ENCODE data around the gene ZBTB7C.

ZBTB7C gene

GRCh38 chr18:48139431-48140347, 269.5 kb downstream of the ZBTB7C start:
- Histone ChIP-seq H3K27me3 (ENCODE audit: control insufficient read depth in 5 of 5, insufficient read depth in 4 of 5, low read length in 5 of 5) (peaks cover 0 to 8% (median 6%) of the 10 kb centered on the region in 5 donors), H3K4me3 (ENCODE audit: low read depth in 1 of 5, low read length in 5 of 5) (no peak overlapping the region), H3K9ac (ENCODE audit: low read length in 5 of 5) (no peak overlapping the region), H3K9me3 (ENCODE audit: control insufficient read depth in 5 of 5, low read length in 5 of 5) (no peaks in the 10 kb centered on the region), H3K4me1 (ENCODE audit: control insufficient read depth in 5 of 5, insufficient read depth in 5 of 5, low read length in 5 of 5) (peaks cover 0 to 27% (median 18%) of the 10 kb centered on the region in 5 donors), H3K27ac (ENCODE audit: low read depth, low read length) (no peak overlapping the region), H3K36me3 (ENCODE audit: control insufficient read depth in 5 of 5, insufficient read depth in 5 of 5, low read length in 5 of 5) (no peaks in the 10 kb centered on the region)

DNA sequence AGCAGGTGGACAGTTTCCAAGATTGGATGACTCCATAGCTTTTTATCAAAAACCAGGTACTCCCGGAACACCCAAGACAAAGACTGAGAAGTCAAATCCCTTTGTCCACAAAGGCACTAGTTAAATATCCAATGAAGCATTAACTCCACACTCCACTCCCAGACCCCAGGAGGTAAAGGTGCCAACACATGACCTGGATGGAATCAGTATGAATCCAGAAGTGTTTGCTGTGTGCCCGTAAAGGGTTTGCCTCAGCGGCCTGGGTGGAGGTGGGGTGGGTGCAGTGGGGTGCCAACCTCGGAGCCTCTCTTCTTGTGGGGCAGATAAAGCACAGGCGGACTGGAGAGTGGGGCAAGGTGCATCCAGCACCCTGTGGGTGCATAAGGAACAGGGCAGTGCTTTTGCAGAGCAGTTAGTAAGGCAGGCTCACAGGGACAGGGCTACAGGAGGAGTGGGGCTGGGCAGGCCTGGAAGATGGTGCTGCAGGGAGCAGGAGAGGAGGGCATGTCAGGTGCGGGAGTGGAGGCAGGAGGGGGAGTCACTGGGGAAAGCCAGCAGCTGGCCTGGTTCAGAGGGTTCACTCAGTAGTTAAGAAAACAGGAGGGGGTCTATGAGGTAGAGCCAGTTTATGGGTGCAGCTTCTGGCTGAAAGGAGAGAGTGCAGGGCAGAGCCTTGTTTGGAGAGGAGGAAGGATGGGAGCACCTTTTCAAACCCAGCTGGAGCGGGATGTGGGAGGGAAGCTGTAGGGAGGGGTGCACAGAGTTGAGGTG, 270.3 kb downstream of the ZBTB7C start:
- peaks cover 0 to 27% (median 18%) of the 10 kb centered on the region in 5 donors for H3K4me1 ChIP-seq (ENCODE audit: control insufficient read depth in 5 of 5, insufficient read depth in 5 of 5, low read length in 5 of 5)
- no peaks in the 10 kb centered on the region for H3K36me3 ChIP-seq (ENCODE audit: control insufficient read depth in 5 of 5, insufficient read depth in 5 of 5, low read length in 5 of 5)
- H3K27me3 ChIP-seq (ENCODE audit: control insufficient read depth in 5 of 5, insufficient read depth in 4 of 5, low read length in 5 of 5) = peaks cover 0 to 8% (median 6%) of the 10 kb centered on the region in 5 donors
- H3K27ac ChIP-seq (ENCODE audit: low read depth, low read length) = no peak overlapping the region
- no peaks in the 10 kb centered on the region for H3K9me3 ChIP-seq (ENCODE audit: control insufficient read depth in 5 of 5, low read length in 5 of 5)
- no peak overlapping the region for H3K9ac ChIP-seq (ENCODE audit: low read length in 5 of 5)
- H3K4me3 ChIP-seq (ENCODE audit: low read depth in 1 of 5, low read length in 5 of 5) = no peak overlapping the region

GRCh38 chr18:48138210-48138609, 271.0 kb downstream of the ZBTB7C start:
- H3K36me3 ChIP-seq (ENCODE audit: control insufficient read depth in 5 of 5, insufficient read depth in 5 of 5, low read length in 5 of 5) = no peaks in the 10 kb centered on the region
- no peaks in the 10 kb centered on the region for H3K9me3 ChIP-seq (ENCODE audit: control insufficient read depth in 5 of 5, low read length in 5 of 5)
- no peak overlapping the region for H3K4me3 ChIP-seq (ENCODE audit: low read depth in 1 of 5, low read length in 5 of 5)
- no peak overlapping the region for H3K9ac ChIP-seq (ENCODE audit: low read length in 5 of 5)
- no peak overlapping the region for H3K27ac ChIP-seq (ENCODE audit: low read depth, low read length)
- peaks cover 0 to 27% (median 18%) of the 10 kb centered on the region in 5 donors for H3K4me1 ChIP-seq (ENCODE audit: control insufficient read depth in 5 of 5, insufficient read depth in 5 of 5, low read length in 5 of 5)
- peaks cover 0 to 8% (median 6%) of the 10 kb centered on the region in 5 donors for H3K27me3 ChIP-seq (ENCODE audit: control insufficient read depth in 5 of 5, insufficient read depth in 4 of 5, low read length in 5 of 5)

DNA sequence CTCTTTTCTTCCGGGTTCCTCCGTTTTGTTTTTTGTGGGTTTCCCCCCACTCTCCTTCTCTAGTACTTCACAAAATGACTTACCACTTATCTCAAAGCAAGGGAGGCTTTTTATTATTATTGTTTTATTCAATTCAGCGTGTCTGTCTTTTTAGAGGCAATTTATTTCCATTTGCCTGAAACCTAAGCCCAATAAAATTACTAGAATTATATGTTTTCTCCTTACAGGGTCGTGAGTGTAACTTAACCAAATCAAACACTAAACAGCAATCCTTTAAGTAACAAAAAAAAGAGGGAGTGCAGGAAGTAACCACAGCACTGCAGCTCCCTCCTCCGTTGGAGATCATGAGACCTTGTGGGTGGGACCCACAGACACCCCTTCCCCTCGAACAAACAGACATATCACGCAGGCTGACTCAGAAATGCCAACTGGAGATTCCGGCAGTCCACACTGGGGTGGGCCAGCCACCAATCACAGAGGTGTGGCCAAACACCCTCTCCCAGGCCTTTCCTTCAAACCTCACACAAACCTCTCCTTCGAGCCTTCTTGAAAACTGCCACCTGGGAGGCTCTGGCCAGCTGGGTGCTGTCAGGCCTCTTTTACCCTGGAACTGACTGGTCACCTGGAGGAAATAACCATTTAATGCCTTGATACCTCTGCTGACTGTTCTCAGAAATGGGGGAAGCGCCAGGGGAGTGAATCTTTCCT, 271.7 kb downstream of the ZBTB7C start:
- peaks cover 0 to 27% (median 18%) of the 10 kb centered on the region in 5 donors for H3K4me1 ChIP-seq (ENCODE audit: control insufficient read depth in 5 of 5, insufficient read depth in 5 of 5, low read length in 5 of 5)
- no peak overlapping the region for H3K9ac ChIP-seq (ENCODE audit: low read length in 5 of 5)
- H3K36me3 ChIP-seq (ENCODE audit: control insufficient read depth in 5 of 5, insufficient read depth in 5 of 5, low read length in 5 of 5) = no peaks in the 10 kb centered on the region
- H3K4me3 ChIP-seq (ENCODE audit: low read depth in 1 of 5, low read length in 5 of 5) = peak overlapping the region in 4 of 5 donors; percentile 59 to 70 (median 65)
- H3K27ac ChIP-seq (ENCODE audit: low read depth, low read length) = no peak overlapping the region
- peaks cover 0 to 8% (median 6%) of the 10 kb centered on the region in 5 donors for H3K27me3 ChIP-seq (ENCODE audit: control insufficient read depth in 5 of 5, insufficient read depth in 4 of 5, low read length in 5 of 5)
- no peaks in the 10 kb centered on the region for H3K9me3 ChIP-seq (ENCODE audit: control insufficient read depth in 5 of 5, low read length in 5 of 5)

GRCh38 chr18:48136827-48137373, 272.3 kb downstream of the ZBTB7C start:
- peak overlapping the region in 3 of 5 donors; percentile 16 to 62 (median 51) for H3K9ac ChIP-seq (ENCODE audit: low read length in 5 of 5)
- peaks cover 0 to 27% (median 18%) of the 10 kb centered on the region in 5 donors for H3K4me1 ChIP-seq (ENCODE audit: control insufficient read depth in 5 of 5, insufficient read depth in 5 of 5, low read length in 5 of 5)
- H3K9me3 ChIP-seq (ENCODE audit: control insufficient read depth in 5 of 5, low read length in 5 of 5) = no peaks in the 10 kb centered on the region
- H3K27me3 ChIP-seq (ENCODE audit: control insufficient read depth in 5 of 5, insufficient read depth in 4 of 5, low read length in 5 of 5) = peaks cover 0 to 8% (median 6%) of the 10 kb centered on the region in 5 donors
- H3K27ac ChIP-seq (ENCODE audit: low read depth, low read length) = no peak overlapping the region
- H3K4me3 ChIP-seq (ENCODE audit: low read depth in 1 of 5, low read length in 5 of 5) = peak overlapping the region; percentile 59 to 75 (median 68)
- H3K36me3 ChIP-seq (ENCODE audit: control insufficient read depth in 5 of 5, insufficient read depth in 5 of 5, low read length in 5 of 5) = no peaks in the 10 kb centered on the region

DNA sequence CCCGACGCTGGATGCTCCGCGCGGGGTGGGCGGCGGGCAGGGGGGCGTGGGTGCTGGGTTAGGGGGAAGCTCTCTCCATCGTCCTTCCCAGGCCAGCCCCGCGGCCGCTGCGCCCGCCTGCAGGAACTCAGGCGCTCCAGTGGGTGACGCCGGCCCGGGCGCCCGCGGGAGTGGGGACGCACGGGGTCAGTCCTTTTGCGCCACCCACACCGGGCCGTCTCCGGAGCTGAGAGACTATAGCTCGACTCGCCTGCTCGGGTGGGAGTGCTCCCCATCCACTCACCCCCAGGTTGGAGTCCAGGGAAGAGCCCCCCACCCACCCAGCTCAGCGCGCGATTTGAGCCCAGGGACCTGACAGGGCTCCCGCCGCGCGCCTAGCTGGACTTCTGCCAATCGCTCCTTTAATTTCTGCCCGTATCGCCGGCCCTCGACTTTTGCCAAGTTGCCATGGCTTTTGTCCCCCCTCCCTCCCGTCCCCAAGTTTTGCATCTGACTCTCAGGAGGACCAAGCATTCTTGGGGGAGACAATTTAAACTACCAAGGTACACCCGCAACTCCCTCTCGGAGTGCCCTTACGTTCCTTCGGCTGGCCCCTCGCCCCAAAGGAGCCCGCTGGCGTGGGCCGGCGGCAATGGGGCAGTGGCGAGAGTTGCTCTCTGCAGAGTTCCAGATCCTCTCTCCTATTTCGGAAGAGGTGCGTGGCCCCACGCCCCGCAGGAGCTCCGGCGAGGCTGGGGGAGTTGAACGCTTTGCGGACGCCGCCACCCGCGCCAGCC, 272.9 kb downstream of the ZBTB7C start:
- Histone ChIP-seq H3K4me1 (ENCODE audit: control insufficient read depth in 5 of 5, insufficient read depth in 5 of 5, low read length in 5 of 5) (peaks cover 0 to 27% (median 18%) of the 10 kb centered on the region in 5 donors), H3K27me3 (ENCODE audit: control insufficient read depth in 5 of 5, insufficient read depth in 4 of 5, low read length in 5 of 5) (peaks cover 0 to 8% (median 6%) of the 10 kb centered on the region in 5 donors), H3K4me3 (ENCODE audit: low read depth in 1 of 5, low read length in 5 of 5) (peak overlapping the region; percentile 62 to 75 (median 68)), H3K36me3 (ENCODE audit: control insufficient read depth in 5 of 5, insufficient read depth in 5 of 5, low read length in 5 of 5) (no peaks in the 10 kb centered on the region), H3K9ac (ENCODE audit: low read length in 5 of 5) (peak overlapping the region in 3 of 5 donors; percentile 16 to 62 (median 51)), H3K27ac (ENCODE audit: low read depth, low read length) (no peak overlapping the region), H3K9me3 (ENCODE audit: control insufficient read depth in 5 of 5, low read length in 5 of 5) (no peaks in the 10 kb centered on the region)

DNA sequence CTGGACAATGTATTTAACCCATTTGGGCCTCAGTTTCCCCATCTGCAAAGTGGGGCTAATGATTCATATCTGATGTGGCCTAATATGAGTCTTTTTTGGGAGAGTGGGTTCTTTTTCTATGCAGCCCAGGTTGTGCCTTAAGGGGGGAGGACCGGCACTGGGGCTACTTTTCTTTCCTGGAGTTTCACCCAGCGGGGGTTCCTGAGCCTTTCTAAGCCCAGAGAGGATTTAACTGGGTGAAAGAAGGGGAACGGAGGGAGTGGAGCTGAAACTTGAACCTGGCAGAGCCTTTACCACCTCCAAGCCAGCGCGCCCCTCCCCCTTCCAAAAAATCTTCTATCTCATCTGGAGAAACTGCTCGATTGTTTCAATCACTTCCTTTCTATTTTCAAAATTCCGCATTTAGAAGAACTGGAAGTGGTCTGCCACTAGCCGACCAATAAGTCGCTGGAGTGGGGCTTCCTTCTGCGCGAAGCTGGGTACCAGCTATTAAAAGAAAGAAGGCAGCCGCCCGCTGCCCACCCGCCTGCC, 273.7 kb downstream of the ZBTB7C start:
- Histone ChIP-seq H3K27ac (ENCODE audit: low read depth, low read length) (no peak overlapping the region), H3K4me1 (ENCODE audit: control insufficient read depth in 5 of 5, insufficient read depth in 5 of 5, low read length in 5 of 5) (peaks cover 0 to 27% (median 18%) of the 10 kb centered on the region in 5 donors), H3K27me3 (ENCODE audit: control insufficient read depth in 5 of 5, insufficient read depth in 4 of 5, low read length in 5 of 5) (peaks cover 0 to 8% (median 6%) of the 10 kb centered on the region in 5 donors), H3K36me3 (ENCODE audit: control insufficient read depth in 5 of 5, insufficient read depth in 5 of 5, low read length in 5 of 5) (no peaks in the 10 kb centered on the region), H3K4me3 (ENCODE audit: low read depth in 1 of 5, low read length in 5 of 5) (peak overlapping the region in 4 of 5 donors; percentile 40 to 75 (median 66)), H3K9ac (ENCODE audit: low read length in 5 of 5) (peak overlapping the region in 1 of 5 donors; percentile 14), H3K9me3 (ENCODE audit: control insufficient read depth in 5 of 5, low read length in 5 of 5) (no peaks in the 10 kb centered on the region)

GRCh38 chr18:48134609-48135008, 274.6 kb downstream of the ZBTB7C start:
- Histone ChIP-seq H3K9me3 (ENCODE audit: control insufficient read depth in 5 of 5, low read length in 5 of 5) (no peaks in the 10 kb centered on the region), H3K4me1 (ENCODE audit: control insufficient read depth in 5 of 5, insufficient read depth in 5 of 5, low read length in 5 of 5) (peaks cover 0 to 20% (median 18%) of the 10 kb centered on the region in 5 donors), H3K27ac (ENCODE audit: low read depth, low read length) (no peak overlapping the region), H3K36me3 (ENCODE audit: control insufficient read depth in 5 of 5, insufficient read depth in 5 of 5, low read length in 5 of 5) (no peaks in the 10 kb centered on the region), H3K9ac (ENCODE audit: low read length in 5 of 5) (no peak overlapping the region), H3K4me3 (ENCODE audit: low read depth in 1 of 5, low read length in 5 of 5) (no peak overlapping the region), H3K27me3 (ENCODE audit: control insufficient read depth in 5 of 5, insufficient read depth in 4 of 5, low read length in 5 of 5) (peaks cover 0 to 8% (median 6%) of the 10 kb centered on the region in 5 donors)
